ENCODE measurements around the gene NFKB2. TPM values are rescaled to one million over a fixed set of nuclear protein-coding genes. Genes with fewer than 3 reads are reported as not detected.

NFKB2 gene
- total RNA-seq (2022; extraction: Qiagen RNA extraction), result 36.9 to 59.6 TPM (median 45.2 TPM) in 5 replicates

GRCh38 chr10:102395400-102396316, at the start of gene NFKB2:
Gene NFKB2, plus strand, starts transcription at chr10:102395705. Its CDS starts 255 bp downstream, at chr10:102395960.

GRCh38 chr10:102418622-102419268, 23.2 kb downstream of the NFKB2 start, which contains the start of gene PSD:
Gene PSD, minus strand, starts transcription at chr10:102418785. Its CDS starts 1,747 bp downstream, at chr10:102417038.

GRCh38 chr10:102420714-102421506, 25.4 kb downstream of the NFKB2 start, which contains the start of gene FBXL15:
Gene FBXL15, plus strand, starts transcription at chr10:102420836. Its CDS starts 294 bp downstream, at chr10:102421130.

GRCh38 chr10:102432162-102432950, 36.9 kb downstream of the NFKB2 start, which contains the start of gene CUEDC2:
Gene CUEDC2, minus strand, starts transcription at chr10:102432574. Its CDS starts 7,386 bp downstream, at chr10:102425188.

GRCh38 chr10:102451105-102451969, 55.8 kb downstream of the NFKB2 start, which contains the start of gene C10orf95:
Gene C10orf95, minus strand, starts transcription at chr10:102451543. Its CDS starts 450 bp downstream, at chr10:102451093.

Other genes with a start within 250 kb of the NFKB2 start
- gene NOLC1, start 243.3 kb upstream of the NFKB2 start, total RNA-seq (2022; extraction: Qiagen RNA extraction), result 141 to 177 TPM (median 158 TPM) in 5 replicates
- 0.21 to 0.39 TPM (median 0.25 TPM) in 5 replicates for gene ELOVL3, start 169.4 kb upstream of the NFKB2 start, total RNA-seq (2022; extraction: Qiagen RNA extraction)
- 0.55 to 1.3 TPM (median 1.1 TPM) in 5 replicates for gene PITX3, start 154.2 kb upstream of the NFKB2 start, total RNA-seq (2022; extraction: Qiagen RNA extraction)
- gene GBF1, start 150.2 kb upstream of the NFKB2 start, total RNA-seq (2022; extraction: Qiagen RNA extraction), result 22.8 to 26.4 TPM (median 23.9 TPM) in 5 replicates
- gene PSD, start 23.1 kb downstream of the NFKB2 start, total RNA-seq (2022; extraction: Qiagen RNA extraction), result 0.18 to 0.60 TPM (median 0.42 TPM) in 5 replicates
- 6.1 to 11.0 TPM (median 9.3 TPM) in 5 replicates for gene FBXL15, start 25.1 kb downstream of the NFKB2 start, total RNA-seq (2022; extraction: Qiagen RNA extraction)
- gene CUEDC2, start 36.9 kb downstream of the NFKB2 start, total RNA-seq (2022; extraction: Qiagen RNA extraction), result 65.0 to 69.6 TPM (median 66.8 TPM) in 5 replicates
- 0.10 to 0.19 TPM (median 0.12 TPM) in 4 of 5 replicates, not detected in the other for gene C10orf95, start 55.8 kb downstream of the NFKB2 start, total RNA-seq (2022; extraction: Qiagen RNA extraction)
- gene ACTR1A, start 107.0 kb downstream of the NFKB2 start, total RNA-seq (2022; extraction: Qiagen RNA extraction), result 86.1 to 97.8 TPM (median 94.1 TPM) in 5 replicates
- gene SUFU, start 108.3 kb downstream of the NFKB2 start, total RNA-seq (2022; extraction: Qiagen RNA extraction), result 5.8 to 6.9 TPM (median 6.7 TPM) in 5 replicates
- gene TRIM8, start 248.8 kb downstream of the NFKB2 start, total RNA-seq (2022; extraction: Qiagen RNA extraction), result 38.1 to 50.4 TPM (median 47.9 TPM) in 5 replicates

Data from A549 treated with AZD2906 at 1 μM for 4 hours (cell line).